GM12873 (cell line): ENCODE measurements around the gene LENEP.

ENCODE experiments used
- TF ChIP-seq, protein P1 (sequence below): IDR thresholded peaks from 2 replicates; pipeline ENCODE4 v1.5.1; 2012; ENCODE audit warnings: low read depth, mild to moderate bottlenecking, moderate library complexity, low read length, control low read depth; ENCODE audit not compliant: insufficient read depth; ENCODE audit errors: missing control alignments

Gene LENEP

GRCh38 chr1:154969246-154969645, 24.1 kb upstream of the LENEP start:
- TF ChIP-seq, protein P1, sequence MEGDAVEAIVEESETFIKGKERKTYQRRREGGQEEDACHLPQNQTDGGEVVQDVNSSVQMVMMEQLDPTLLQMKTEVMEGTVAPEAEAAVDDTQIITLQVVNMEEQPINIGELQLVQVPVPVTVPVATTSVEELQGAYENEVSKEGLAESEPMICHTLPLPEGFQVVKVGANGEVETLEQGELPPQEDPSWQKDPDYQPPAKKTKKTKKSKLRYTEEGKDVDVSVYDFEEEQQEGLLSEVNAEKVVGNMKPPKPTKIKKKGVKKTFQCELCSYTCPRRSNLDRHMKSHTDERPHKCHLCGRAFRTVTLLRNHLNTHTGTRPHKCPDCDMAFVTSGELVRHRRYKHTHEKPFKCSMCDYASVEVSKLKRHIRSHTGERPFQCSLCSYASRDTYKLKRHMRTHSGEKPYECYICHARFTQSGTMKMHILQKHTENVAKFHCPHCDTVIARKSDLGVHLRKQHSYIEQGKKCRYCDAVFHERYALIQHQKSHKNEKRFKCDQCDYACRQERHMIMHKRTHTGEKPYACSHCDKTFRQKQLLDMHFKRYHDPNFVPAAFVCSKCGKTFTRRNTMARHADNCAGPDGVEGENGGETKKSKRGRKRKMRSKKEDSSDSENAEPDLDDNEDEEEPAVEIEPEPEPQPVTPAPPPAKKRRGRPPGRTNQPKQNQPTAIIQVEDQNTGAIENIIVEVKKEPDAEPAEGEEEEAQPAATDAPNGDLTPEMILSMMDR: no peak

DNA sequence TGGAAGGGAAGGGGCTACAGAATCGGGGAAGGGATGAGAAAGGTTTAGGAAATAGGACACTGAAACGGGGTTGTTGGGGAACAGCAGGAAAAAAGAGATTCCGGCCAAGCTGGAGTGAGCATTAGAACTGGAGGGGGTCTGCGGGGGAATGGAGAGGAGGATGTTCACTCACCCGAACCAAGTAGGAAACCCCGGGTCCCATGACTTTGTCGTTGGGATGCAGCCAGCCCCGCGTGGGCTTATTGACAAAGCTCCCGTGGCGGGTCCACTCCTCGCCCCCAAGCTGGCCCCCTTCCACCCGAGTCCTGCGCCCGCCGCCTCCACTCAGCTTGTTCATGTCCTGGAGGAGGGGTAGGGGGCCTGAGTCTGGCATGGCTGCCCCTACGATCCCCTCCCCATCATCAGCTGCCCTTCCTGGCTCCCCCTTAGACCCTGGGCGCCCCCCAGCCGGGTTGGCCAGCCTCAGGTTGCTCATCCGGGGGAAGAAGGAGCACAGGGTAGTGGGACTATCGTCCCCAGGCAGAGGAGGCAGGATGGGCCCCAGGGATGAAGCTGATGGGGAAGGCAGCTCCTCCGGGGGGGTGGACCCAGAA, 23.4 kb upstream of the LENEP start:
- TF ChIP-seq, protein P1: no peak

DNA sequence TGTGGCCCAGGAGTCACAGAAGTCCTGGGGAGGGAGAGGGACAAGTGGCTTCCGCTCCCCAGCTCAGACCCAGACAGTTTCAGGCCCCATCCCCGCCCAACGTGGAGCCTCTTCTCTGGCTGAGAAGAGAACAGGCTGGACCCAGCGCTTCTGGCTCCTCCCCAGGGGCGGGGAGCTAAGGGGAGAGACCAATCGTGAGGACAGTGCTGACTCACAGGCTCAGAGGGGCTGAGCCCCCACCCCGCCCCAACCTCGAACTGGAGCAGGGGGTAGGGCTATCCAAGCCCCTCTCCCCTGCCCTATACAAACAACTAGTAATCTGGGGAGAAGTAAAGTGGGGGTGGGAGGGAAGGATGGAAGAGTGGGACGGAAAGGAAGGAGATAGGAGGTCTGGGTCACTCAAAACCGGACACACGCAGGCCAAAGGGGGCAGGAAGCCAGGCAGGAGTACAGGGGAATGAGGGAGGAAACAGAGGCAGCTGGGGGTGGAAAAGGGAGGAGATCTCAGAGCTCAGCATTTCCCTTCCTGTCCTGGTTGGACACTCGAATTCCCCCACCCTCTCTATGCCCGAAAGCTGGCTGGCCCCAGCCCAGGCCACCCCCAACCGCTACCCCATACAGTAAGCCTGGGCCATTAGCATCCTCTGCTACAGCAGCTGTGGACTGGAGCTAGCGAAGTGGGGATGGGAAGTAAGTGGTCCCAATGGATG, 22.6 kb upstream of the LENEP start, which contains the start of gene SHC1:
Gene SHC1 (minus strand): TSS at position 117 of the 710 bp plus-strand sequence. CDS start 221 bp downstream, outside the sequence.
- TF ChIP-seq, protein P1: no peak

DNA sequence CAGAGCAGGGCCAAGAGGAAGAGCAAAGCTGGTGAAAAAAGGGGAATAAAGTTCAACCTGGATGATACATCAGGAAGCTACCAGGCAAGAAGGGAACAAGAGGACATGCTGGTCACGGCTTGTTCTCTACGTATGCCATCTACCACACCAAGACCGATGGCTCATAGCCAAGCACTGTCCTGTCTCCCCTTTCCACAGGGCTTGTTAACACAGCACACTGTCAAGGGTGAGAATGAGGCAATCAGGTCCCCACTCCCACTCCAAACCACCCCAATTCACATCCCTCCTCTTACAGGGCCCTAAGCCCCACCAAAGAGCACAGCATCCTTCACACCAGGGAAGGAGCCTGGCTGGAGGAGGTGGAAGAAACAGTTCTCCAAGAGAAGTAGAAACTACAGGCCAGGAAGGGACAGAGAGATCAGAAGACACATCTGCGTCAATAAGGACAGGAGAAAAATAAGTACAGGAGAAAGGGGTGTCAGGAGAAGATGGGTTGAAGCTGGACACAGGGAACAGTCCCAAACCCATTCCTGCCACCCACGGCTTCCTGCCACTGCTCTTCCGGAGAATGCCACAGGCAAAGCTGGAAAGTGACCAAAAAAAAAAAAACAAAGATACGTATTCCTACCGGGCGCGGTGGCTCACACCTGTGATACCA, 21.9 kb upstream of the LENEP start:
- TF ChIP-seq, protein P1: no peak

DNA sequence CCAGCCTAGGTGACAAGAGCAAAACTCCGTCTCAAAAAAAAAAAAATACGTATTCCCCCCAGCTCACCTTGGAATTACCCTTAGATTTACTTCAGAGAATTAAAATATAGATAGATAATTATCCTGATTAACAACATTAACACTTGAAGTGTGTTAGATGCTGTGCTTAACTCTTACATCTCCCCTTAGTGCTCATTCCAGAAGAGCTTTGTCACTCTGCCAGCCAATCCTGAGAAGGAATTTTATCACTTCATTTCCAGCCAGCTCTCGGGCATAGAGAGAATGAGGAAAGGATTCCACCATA, 21.2 kb upstream of the LENEP start:
- TF ChIP-seq, protein P1: no peak

GRCh38 chr1:154972517-154973343, 20.7 kb upstream of the LENEP start:
- TF ChIP-seq, protein P1: no peak
